NOMO-1 treated with DMSO at 0.1 percent for 48 hours (cell line): ENCODE measurements around the gene DCN.
A peak's percentile ranks its signal among the peaks of the same experiment; 100 is the strongest.

Experiments
- DNase-seq: peaks from one replicate; lab custom pipeline; 2025; ENCODE audit not compliant: unreplicated experiment; lab: John Stamatoyannopoulos, UW

DCN gene

DNA sequence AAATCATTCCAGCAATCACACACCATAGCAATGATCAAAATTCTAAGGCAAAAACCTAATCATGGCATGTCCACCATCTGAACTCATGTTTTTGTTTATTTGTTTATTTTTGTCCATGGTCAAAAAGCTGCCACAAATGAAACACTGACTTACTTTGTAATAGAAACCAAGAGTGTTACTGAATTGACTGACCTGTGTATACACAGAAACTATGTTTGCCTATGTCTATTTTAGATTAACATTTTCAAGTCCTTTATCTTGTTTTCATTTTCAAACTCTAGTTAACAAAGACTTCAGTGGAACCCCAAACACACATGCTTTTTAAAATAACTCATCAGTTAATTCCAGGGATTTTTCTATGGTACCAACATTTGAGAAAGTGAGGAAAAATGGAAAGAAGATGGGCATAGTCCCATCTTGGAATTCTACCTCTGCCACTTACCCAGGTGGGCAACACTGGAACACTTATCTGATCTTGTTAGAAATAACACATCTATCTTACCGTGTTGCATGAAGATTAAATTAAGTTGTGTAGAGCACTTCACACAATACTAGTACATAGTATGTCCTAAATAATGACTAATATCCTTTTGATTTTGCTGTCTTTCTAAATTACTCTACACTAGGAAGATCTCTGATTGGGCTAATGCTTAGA, 77.7 kb downstream of the DCN start:
- DNase-seq = no peak

- no peak for DNase-seq
Measured at GRCh38 chr12:91103624-91104023, 79.0 kb downstream of the DCN start.

DNA sequence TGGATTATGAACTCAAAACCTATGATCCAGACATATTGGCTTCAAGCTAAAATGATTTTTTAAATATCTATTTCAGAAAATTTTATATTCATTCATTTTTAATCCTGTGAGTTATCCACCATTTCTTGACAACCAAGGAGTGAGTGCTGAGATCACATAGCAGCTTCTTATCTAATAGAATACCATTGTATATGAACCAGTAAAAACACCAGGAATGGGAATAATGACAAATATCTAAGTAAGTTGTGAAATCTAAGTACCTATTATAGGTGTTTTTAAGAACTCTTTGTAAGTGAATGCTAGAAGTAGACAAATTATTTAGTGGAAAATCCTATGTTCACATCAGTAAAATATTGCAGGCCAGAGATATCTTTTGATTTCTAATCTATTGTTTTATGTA, 79.5 kb downstream of the DCN start:
- DNase-seq = no peak

DNA sequence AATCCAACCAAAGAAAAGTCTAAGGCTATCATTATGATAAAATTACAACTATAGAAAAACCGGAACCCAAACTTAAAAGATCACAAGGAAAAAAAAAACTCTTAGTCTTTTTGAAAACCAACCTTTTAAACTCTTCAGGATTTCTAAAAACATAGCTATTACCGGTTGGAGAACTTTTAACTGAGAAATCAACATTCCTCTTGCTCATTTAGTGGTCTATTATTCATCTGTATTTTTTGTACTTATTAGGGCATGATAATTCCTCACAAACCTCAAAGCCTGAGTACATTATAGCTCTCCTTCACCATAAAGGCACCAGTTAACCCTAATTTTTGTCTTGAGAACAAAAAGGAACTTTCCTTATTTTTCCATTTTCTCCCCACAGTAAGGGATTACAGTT, 81.7 kb downstream of the DCN start:
- DNase-seq = no peak

DNA sequence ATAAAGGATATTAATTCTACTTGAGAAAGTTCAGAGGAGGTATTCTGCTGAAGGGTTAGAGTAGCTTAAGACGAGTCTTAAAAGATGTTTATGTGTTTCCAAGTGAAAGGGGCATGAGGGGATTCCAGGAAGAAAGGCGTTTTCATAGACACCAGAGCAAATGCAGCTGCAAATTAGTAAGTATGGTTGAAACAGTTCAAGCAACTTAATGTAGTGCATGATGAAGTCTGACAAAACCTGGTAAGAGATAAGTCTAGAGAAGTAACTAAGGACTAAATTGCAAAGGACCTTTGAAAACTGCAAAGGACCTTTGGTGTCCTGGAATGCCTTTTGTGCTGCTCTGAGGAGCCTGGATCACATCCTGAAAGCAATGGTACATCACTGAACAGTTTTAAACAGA, 82.8 kb downstream of the DCN start:
- no peak for DNase-seq

DNA sequence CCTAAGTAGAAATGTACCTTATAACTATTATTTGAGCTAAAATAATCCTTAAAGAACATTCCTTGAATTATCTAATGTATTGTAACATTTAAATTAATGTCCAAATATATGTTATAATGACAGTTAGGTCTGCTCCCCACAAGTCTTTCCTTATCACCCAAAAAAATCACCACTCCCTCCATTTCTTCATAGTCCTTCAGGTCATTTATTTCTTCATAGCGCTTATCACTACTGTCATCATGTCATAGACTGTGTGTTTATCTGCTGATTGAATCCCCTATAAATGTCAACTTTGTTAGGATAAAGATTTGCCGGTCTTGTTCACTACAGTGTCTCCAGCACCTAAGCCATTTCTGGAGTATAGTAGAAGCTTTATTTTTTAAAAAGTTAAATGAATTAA, 83.3 kb downstream of the DCN start:
- no peak for DNase-seq

DNA sequence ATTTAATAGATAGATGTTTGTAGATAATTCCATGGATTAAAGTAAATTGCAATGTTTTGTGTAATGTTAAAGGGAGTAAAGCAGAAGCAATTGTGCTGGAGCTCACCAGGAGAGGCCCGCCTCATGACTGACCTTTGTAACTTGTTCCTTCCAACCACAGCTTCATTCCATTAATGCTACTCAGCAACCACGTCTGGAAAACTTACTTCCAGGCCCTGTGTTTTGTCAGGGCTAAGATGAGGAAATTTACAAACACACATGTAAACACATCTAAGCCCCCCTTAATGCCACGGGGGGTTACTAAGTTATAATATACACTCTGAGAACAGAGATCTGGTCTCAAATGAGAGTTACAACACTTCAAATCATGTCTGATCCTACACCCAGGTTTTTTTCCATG, 83.7 kb downstream of the DCN start:
- no peak for DNase-seq

DNA sequence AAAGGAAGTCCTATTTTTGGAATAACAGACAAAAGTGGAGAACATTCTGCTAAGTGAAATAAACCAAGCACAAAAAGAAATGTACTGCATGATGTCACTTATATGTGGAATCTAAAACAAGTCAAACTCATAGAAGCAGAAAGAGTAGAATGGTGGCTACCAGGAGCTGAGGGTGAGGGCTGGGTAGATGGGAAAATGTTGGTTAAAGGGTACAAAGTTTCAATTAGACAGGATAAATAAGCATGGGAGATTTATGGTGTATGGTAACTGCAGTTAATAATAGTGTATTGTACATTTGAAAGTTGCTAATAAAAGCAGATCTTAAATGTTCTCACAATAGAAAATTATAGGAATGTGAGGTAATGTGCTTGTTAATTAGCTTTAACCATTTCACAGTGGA, 84.2 kb downstream of the DCN start:
- peak; percentile 21 for DNase-seq

DNA sequence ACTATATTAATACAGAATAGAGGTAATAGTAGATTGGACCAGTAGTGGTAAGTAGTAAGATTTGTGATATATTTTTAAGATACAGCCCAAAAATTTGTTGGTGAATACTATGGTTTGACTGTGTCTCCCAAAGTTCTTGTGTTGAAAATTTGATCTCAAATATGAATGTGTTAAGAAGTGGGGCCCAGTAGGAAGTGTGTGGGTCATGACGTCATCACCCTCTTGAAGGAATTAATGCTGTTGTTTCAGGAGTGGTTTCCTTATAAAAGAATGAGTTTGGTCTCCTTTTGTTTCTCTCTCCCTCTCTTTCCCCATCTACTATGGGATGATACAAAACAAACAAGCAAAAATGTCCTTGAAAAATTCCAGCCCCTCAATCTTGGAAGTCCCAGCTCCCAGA, 87.7 kb downstream of the DCN start:
- DNase-seq = no peak

GRCh38 chr12:91094032-91094662, 88.5 kb downstream of the DCN start:
- DNase-seq = no peak

DNA sequence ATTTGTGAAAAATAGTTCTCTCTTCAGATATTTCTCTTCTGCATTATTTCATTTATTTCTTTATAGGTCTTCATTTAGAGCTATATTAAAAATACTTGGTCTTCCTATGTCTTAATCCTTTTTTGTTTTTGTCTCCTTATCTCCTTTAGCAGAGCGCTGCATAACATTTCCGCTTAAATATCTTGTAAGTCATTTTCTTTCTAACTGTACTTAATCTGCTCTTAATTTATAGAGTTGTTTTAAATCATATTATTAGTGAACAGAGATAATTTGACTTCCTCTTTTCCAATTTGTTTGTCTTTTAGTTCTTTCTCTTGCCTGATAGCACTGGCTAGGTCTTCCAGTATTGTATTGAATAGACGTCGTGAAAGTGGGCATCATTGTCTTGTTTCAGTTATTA, 89.3 kb downstream of the DCN start:
- DNase-seq = no peak

DNA sequence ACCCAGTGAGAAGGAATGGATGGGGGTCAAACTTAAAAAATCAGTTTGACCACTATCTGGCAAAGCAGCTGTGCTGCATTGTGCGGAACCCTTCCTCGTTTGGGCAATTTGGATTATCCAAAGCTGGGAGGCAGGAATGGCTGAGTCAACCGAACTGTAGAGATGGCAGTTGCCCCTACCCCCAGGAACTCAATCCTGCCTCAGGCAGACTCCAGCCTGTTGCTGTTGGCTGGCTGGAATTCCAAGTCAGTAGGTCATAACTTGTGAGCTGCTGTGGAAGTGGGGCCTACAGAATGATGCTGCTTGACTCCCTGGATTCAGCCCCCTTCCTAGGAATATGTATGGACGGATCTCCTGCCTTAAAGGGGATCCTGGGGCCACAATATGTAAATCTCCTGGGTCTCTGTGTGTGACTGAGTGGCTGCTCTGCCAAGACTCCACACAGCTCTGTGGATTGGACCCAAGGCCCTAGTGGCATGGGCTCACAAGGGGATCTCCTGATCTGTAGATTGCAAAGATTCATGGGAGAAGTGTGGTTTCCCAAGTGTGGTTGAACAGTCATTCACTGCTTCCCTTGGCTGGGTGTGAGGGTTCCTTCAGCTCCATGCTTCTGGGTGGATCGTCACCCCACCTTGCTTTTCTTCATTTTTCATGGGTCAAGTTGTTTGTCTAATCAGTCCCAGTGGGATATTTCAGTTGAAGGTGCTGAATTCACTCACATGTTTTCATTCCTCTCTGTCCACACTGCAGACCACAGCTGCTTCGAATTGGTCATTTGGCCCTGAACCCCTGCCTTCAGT, 90.5 kb downstream of the DCN start:
- DNase-seq = no peak
